ENCODE data around the gene USP10.
"Not testable (repeated sequence)": the region's sequence is repeated elsewhere in the genome, so short reads cannot be mapped to it uniquely, and the experiment has no call there.

USP10 gene

DNA sequence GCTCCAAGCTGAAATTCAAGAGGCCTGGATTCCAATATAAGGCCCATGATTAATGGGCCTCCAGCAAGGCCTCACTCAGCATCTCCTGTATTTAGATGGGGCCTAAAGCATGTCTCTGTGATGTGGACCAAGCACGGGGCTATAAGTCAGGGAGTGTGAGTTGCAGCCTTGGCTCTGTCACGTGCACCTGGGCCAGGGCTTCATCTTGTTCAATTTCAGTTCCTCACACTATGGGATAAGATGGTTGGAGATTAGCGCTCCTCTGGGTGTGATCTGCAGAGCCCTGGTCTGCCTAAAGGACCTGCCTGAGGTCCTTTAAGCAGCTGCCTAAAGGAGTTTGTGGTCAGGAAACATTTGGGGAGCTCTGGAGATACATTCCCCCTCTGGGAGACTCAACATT is 26.2 kb upstream of the USP10 start:
- no peak for DNase-seq

DNA sequence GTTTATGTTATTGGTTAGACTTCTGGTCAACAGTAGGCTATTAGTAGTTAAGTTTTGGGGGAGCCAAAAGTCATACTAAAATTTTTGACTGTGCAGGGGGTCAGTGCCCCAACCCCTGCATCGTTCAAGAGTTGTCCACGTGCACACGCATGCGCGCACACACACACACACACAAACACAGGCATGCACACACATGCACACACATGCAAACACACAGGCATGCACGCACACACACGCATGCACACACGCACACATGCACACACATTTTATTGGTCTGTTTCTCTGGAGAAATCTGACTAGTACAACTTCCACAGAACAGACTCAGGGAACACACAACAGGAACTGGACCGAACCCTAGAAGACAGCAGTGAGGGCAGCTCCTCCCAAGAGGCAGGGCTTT is 24.4 kb upstream of the USP10 start:
- no peak for DNase-seq

DNA sequence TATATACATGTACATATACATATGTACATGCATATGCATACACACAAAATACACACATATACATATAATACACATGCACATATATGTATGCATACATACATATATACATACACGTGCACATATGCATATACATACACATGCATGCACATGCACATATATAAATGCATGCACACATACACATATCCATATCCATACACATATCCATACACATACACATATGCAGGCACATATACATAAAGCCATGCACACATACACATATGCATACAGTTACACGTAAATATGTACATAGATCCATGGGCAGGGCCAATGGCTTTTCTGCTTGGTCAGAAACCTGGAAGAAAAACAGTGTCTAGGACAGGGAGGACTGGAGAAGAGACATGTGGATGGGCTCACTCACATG is 23.9 kb upstream of the USP10 start:
- DNase-seq: no peak

DNA sequence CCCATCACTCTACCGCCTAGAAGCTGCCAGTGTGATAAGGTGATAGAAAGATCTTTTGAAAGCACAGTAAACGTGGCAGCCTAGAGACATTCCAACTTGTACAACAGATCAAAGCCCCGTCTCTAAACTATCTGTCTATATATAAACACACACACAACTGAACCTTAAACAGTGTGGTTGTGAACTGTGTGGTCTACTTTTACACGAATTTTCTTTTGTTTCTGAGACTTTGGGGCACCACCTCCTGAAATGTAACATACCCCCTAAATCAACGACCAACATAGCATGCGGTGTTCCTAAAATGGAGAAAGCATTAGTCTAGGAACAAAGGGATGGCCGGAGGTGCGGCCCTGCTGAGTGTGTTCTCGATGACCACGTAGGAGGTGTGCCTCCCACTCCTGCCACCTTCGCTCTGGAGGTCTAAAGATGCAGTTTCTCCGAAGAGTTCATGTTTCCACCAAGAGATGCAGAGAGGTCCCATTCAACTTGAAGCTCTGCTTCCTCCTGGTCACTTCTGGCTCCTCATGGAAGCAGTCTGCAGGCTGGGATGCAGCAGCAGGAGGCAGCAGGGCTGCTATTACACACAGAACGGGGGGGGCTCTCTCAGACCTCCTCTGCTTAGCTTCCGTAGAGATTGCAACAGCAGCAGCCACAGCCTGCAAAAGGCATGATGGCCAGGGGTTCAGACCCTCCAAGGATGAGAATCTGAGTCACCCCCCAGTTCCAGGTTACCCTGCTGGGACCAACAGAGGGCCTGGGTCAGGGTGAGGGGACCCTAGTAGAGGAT is 22.6 kb upstream of the USP10 start:
- DNase-seq: no peak

DNA sequence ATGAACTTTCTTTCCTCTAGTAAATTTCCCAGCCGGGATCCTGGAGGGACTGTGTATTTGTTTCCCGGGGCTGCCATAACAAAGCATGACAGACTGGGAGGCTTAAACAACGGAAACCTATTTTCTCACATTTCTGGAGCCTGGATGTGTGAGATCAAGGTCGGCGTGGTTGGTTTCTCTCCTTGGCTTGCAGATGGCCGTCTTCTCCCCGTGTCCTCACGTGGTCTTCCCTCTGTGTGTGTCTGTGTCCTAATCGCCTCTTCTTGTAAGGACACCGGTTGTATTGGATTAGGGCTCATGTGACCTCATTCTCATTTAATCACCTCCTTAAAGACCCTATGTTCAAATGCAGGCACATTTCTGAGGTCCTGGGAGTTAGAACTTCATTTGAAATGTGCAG is 22.0 kb upstream of the USP10 start:
- no peak for DNase-seq

DNA sequence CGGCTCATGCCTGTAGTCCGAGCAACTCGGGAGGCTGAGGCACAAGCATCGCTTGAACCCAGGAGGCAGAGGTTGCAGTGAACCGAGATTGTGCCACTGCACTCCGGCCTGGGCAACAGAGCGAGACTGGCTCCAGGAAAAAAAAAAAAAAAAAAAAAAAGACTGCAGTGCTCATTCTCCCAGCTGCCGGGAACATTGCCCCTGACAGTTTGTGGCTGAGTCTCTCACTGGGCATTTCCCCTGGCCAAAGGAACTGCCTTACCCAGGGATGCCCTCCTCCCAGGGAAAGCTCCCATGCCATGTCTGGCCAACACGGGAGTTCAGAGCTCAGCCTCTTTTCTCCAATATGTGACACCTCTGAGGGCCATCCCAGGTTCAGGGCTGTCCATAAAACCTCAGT is 21.3 kb upstream of the USP10 start:
- no peak for DNase-seq

DNA sequence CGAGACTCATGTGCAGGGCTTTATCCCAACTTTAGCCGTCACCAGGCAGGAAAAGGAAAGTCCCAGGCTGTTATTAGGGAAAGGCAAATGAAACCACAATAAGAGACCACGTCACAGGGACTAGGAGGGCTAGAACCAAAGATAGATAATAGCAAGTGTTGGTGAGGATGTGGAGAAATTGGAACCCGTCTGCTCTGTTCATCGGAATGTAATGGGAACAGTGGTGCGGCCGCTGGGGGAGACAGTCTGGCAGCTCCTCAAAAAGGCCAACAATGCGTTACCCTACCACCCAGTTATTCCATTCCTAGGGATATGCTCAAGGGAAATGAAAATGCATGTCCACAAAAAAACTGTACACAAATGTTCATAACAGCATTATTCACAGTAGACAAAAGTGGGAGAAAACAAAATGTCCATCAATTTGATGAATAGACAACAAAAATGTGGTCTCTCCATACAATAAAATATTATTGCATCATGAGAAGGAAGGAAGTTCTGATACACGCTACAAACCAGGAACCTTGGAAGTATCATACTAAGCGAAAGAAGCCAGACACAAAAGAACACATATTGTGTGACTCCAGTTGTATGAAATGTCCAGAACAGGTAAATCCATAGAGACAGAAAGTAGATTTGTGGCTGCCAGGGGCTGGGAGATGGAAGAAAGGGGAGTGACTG is 19.5 kb upstream of the USP10 start:
- DNase-seq: no peak

DNA sequence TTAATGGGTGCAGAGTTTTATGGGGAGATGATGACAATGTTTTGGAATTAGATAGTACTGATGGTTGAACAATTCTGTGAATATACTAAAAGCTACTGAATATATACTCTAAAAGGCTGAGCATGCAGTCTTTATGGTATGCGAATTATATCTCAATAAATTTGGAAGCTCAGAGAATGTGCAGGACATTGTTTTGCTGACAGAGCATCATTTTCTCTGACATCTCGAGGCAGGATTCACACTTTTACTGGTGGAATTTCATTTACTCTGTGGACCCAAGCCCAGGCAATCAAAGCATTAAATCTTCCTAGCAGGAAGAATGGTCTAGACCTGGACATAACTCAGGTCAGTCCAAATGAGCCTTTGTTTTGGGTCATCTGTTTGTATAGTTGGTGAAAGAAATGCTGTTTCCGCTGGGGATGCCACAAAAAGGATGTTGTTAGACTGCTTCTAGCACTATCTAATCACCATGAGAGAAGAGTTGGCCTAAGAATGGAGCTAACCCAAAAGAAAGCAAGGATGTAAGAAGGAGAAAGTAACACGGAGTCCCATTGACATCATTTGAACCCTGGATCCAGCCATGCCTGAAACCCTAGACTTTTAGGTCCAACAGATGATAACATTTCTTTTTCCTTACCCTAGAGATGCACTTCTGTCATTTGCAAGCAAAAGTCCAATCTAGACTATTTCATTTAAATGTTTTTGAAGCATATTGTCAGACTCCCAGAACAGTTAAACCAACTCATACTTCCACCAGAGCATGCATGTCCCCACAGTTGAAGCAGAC is 18.8 kb upstream of the USP10 start:
- DNase-seq: no peak

DNA sequence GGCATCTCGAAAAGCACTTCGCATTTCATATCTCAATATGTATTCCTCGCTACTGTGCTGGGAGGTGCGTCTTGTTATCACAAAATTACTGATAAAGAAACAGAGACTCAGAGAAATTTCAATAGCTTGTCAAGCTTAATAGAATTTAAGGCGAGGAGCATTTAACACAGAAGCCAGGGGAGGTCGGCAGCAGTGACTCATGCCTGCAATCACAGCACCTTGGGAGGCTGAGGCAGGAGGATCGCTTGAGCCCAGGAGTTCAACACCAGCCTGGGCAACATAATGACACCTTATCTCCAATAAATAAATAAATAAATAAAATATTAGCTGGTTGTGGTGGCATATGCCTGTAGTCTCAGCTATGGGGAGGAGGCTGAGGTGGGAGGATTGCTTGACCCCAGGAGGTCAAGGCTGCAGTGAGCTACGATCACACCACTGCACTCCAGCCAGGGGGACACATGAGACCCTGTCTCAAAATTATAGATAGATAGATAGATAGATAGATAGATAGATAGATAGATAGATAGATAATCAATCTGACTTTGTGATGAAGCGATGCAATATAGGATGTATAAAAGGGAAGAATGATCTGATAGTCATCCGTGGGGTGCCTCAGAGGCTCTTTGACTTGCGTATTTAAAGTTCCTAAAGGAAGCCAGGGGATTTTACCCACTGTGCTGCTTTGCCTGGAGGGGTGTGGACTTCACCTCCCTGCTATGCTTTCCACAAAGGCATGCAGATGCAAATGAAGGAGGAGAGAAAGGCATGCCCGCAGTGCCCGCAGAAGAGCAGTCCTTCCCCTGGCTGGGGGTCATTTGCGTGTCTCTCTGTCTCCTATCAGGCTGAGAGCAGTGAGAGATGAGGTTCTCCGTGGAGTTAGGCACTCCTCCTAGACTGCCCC is 15.9 kb upstream of the USP10 start:
- no peak for DNase-seq

DNA sequence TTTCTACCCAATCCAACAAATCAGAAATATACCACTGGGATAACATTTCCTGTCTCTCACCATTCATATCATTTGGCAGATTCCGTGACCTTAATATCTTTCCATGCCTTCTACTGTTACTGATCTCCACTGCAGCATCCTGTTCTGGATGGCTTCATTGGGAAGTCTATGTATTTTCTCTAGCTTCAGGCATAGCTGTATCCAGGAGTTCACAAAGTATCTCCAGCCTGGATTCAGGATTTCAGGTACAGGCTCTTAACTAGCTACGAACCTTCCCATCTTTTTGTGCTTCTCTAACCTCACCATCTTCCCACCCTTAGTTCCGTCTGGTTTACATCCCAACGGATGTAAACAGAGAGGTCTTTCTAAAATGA is 15.2 kb upstream of the USP10 start:
- no peak for DNase-seq

DNA sequence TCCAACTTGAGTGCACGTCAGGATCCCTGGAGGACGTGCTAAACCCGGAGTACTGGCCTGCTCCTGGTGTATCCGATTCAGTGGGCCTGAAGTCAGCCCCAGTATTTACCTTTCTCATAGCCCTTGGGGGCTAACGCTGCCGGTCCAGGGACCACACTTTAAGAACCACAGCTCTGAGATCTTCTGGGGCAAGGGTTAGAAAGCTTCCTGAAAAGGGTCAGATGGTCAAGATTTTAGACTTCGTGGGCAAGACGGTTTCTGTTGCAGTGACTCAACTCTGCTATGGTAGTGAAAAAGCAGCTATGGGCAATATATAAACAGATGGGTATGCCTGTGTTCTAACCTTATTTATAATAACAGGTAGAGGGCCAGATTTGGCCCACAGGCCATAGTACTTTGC is 14.6 kb upstream of the USP10 start:
- DNase-seq: no peak

DNA sequence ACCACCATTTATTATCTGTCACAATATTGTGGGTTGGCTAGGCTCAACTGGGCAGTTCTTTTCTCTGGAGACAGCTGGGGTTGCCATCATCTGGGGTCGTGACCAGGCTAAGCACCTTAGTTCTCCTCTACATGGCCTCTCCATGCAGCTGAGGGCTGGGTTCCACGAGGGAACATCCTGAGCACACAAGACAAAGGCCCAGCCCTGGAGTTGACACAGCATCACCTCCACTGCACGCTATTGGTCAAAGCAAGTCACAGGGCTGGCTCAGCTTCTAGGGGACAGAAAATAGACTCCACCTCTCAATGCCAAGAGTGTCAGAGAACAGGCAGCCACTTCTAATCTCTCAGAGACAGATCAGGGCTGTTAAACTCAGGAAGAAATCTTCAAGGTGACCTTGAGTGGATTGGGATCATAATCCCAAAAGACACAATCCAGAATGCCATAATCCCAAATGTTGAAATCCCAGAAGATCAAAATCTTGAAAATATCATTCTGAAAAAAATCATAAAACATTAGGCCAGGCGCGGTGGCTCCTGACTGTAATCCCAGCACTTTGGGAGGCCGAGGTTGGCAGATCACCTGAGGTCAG is 13.0 kb upstream of the USP10 start:
- DNase-seq: no peak

DNA sequence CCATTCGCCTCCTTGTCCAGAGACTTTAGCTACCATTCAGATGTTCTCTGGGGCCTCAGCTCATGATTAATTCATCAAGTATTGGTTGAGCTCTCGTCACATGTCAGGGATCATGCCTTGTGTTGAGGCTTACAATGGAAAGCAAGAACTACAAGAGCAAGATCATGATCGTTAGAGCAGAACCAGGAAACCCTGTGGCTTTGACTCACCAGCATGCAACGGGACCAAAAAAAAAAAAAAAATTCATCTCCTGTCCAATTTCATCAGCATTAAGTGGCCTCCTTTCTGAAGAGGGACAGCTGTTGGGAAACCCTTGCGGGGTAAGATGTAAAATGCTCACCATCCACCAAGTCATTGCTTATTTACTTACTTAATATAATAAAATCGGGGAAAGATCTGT is 12.1 kb upstream of the USP10 start:
- DNase-seq: no peak

DNA sequence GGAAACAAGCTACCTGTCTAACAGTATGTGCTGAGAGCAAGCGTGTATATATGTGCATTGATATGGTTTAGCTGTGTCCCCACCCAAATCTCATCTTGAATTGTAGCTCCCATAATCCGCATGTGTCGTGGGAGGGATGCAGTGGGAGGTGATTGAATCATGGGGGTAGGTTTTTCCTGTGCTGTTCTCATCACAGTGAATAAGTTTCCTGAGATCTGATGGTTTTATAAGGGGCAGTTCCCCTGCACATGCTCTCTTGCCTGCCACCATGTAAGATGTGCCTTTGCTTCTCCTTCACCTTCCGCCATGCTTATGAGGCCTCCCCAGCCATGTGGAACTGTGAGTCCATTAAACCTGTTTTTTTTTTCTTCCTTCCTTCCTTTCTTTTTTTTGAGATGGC is 11.6 kb upstream of the USP10 start:
- DNase-seq: not testable (repeated sequence)

DNA sequence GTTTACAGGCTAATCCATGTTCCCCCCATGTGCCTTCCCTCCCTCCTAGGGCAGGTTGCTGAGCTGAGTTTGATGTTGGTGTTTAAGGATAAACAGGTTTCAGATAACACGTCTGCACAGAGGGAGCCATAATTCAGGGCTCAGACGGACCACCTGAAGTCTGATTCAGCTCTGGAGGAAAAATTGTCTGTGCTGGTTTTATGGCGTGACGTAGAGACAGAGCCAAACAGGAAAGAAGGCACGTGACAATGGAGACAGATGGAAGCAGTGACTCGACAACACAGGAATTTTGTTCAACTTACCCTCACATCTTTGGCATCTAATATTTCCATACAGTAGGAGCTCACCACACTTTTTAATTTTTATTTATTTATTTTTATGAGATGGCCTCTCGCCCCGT is 10.7 kb upstream of the USP10 start:
- no peak for DNase-seq

DNA sequence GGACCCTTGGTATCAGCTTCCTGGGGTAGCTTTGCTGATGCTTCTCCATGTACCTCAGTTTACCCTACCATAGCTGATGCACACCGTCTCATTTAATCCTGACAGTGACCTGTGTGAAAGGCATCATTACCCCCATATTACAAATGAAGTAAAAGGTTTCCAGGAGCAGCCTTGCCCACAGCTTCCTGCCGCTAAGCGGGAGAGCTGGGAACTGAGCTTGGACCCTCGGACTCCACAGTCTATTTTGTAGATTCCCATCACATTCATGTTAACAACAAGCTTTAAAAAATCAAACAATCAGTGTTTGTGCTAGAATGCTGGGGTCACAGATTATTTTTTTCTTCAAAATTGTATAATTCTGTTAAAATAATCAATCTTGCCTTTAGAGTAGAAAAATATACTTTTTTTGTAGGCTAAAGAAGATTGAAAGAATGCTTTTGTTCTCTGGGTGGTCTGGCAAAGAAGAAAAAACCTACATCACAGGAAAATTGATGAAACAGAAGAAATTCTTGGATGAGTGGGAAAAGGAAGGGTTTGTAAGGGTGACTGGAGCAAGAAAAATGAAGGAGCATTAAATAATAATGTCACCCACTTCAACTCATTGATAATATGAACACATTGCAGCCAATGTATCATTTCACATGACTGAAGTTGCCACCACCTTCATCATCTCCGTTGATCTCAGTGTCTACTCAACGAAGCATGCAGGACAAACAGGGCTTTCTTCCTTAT is 9.5 kb upstream of the USP10 start:
- no peak for DNase-seq

DNA sequence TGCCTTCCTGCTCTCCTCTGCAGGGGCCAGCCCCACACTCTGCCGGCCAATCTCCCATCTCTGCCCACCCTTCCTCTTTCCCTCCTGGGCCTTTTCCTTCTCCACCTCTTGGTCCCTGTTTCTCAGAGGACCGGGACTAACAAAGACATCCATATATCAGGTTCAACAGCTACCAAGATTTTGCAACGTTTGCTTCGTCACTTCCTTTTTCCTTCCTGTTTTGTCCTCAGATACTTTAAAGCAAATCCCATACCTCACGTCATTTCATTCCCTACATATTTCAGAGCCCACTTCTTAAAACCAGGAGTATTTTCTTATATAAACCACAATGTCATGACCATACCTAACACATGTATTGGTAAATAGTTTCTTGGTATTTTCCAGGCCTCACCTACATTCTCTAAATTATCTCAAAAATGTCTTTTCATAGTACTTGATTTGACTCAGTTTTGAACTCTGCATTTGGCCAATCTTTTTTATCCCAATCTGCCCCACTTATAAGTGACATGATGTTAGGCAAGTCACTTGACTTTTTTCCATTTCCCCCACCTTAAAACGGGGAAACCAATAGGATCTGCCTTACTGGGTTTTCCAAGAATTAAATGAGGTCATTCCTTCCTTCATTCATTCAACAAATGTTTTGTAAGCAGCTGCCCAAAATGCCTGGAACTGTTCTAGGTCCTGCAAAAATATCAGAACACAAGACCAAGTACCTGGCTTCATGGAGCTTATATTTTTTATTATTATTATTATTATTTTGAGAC is 7.2 kb upstream of the USP10 start:
- DNase-seq: no peak

DNA sequence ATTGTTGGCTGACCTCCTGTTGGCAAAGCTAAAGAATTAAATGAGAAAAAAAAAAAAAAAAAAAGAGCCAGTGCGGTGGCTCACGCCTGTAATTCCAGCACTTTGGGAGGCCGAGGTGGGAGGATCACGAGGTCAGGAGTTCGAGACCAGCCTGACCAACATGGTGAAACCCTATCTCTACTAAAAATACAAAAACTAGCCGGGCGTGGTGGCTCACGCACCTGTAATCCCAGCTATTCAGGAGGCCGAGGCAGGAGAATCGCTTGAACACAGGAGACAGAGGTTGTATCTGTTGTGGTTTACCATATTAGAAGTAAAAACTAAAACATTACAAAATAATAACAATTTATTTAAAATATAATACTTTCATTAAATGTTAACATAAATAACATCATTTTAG is 5.9 kb upstream of the USP10 start:
- DNase-seq: not testable (repeated sequence)

DNA sequence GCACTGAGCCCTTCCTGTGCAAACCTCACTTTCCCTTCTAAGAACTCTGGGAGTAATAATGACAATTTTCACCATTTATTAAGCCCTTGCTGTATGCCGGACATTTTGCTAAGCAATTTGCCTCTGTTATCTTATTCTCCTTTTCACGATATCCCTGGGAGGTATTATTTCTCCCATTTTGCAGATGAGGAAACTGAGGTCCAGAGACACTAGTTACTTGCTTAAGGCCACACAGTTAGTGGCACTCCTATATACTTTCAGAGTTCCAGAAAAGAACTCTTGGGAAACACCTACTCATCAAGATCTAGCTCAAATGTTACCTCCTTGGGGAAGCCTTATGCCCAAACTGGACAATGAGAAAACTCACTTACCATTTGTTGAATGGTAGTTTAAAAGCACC is 4.8 kb upstream of the USP10 start:
- no peak for DNase-seq

DNA sequence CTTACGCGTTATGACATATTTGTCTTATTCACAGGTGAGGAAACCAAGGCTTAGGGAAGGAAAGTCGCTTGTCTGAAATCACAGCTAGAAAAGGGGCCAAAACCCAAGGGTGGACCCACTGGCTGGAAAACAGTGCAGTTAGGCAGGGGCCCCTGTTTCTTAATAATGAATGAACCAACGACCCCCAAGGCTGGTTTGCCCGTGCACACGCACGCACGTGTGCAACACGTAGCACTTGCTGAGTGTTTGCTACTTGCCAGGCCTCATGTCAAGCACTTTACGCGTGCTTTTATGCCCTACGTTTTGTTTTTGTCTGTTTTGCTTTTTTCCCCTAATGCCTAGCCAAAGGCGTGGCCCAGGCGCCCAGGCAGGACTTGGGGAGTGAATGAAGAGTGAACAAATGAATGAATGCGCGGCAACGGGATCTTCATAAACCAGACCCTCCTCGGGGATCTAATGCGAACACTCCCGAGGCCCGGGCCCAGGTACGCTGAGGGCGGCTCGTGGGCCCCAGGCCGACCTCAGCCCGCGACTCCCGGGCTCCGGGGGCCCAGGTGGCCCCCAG is 571 bp upstream of the USP10 start:
- DNase-seq: no peak
